Suprapubic skin (tissue), 4 donors: Measurements from ENCODE around the gene MDM1. TPM values are rescaled to one million over a fixed set of nuclear protein-coding genes. Genes with fewer than 3 reads are reported as not detected.

Source experiments
- DNase-seq, 2 donors: peaks; one replicate each; pipeline ENCODE4 v3.0.0-alpha.2; 2019; ENCODE audit warnings: low spot score in 2 of 2
- H3K27ac ChIP-seq: fragments of 200-600 bp; sonication (generic); one replicate; pipeline ENCODE4 v1.5.1; 2019
- H3K27me3 ChIP-seq: fragments of 200-600 bp; sonication (generic); one replicate; pipeline ENCODE4 v1.5.1; 2019
- H3K36me3 ChIP-seq: fragments of 200-600 bp; sonication (generic); one replicate; pipeline ENCODE4 v1.5.1; 2019
- H3K4me1 ChIP-seq: fragments of 200-600 bp; sonication (generic); one replicate; pipeline ENCODE4 v1.5.1; 2019
- H3K4me3 ChIP-seq: fragments of 200-600 bp; sonication (generic); one replicate; pipeline ENCODE4 v1.5.1; 2019; ENCODE audit warnings: mild to moderate bottlenecking
- H3K9me3 ChIP-seq: fragments of 200-600 bp; sonication (generic); one replicate; pipeline ENCODE4 v1.5.1; 2019
- EP300 ChIP-seq: sonication (generic); formaldehyde crosslinking; IDR thresholded peaks from one replicate; pipeline ENCODE4 v1.6.1; 2017; ENCODE audit warnings: antibody characterized with exemption
- POLR2A ChIP-seq, 2 donors: fragments of 450-650 bp; IDR thresholded peaks; one replicate each; pipeline ENCODE4 v1.6.1; 2017; ENCODE audit warnings: antibody characterized with exemption in 2 of 2, mild to moderate bottlenecking in 2 of 2, moderate library complexity in 2 of 2
- POLR2AphosphoS5 ChIP-seq, 3 donors: sonication (generic); formaldehyde crosslinking; IDR thresholded peaks; one replicate each; pipeline ENCODE4 v1.6.1; 2017; ENCODE audit warnings: antibody characterized with exemption in 3 of 3
- WGBS: methylation state at CpG from one replicate; pipeline ENCODE4 v1.1.5; 2018; 5-methylcytosine and 5-hydroxymethylcytosine counted together
- total RNA-seq, 4 donors: library from RNA; depleted of rRNA; stranded (reverse); fragments of >200 nt; gene quantifications; one replicate each; pipeline ENCODE4 v1.1.0, GENCODE V29; 2016
- TF ChIP-seq, protein P1 (sequence below), 2 donors: fragments of 200-600 bp in 1 of 2; fragments of 450-650 bp in 1 of 2; sonication (generic) in 1 of 2; IDR thresholded peaks; one replicate each; pipeline ENCODE4 v1.5.1; 2016 to 2019; ENCODE audit warnings: antibody characterized with exemption in 2 of 2, mild to moderate bottlenecking in 1 of 2, moderate library complexity in 1 of 2

The MDM1 gene
- total RNA-seq, 4 donors from 2014 or later: 4.1 to 10.2 (median 7.0) TPM

GRCh38 chr12:68250454-68250853 lies 81.7 kb downstream of the MDM1 start:
- WGBS: 82% methylated on average over 3 of the region's 3 CpGs
- TF ChIP-seq POLR2AphosphoS5 (IDR thresholded peaks at IDR 0.05) (no peak), POLR2A (IDR thresholded peaks at IDR 0.05) (no peak), EP300 (no peak)
- TF ChIP-seq, protein P1, sequence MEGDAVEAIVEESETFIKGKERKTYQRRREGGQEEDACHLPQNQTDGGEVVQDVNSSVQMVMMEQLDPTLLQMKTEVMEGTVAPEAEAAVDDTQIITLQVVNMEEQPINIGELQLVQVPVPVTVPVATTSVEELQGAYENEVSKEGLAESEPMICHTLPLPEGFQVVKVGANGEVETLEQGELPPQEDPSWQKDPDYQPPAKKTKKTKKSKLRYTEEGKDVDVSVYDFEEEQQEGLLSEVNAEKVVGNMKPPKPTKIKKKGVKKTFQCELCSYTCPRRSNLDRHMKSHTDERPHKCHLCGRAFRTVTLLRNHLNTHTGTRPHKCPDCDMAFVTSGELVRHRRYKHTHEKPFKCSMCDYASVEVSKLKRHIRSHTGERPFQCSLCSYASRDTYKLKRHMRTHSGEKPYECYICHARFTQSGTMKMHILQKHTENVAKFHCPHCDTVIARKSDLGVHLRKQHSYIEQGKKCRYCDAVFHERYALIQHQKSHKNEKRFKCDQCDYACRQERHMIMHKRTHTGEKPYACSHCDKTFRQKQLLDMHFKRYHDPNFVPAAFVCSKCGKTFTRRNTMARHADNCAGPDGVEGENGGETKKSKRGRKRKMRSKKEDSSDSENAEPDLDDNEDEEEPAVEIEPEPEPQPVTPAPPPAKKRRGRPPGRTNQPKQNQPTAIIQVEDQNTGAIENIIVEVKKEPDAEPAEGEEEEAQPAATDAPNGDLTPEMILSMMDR (IDR thresholded peaks at IDR 0.05): no peak
- H3K4me3 ChIP-seq: no peak overlapping the region
- no peak overlapping the region for H3K27ac ChIP-seq
- H3K27me3 ChIP-seq: peaks cover 11% of the 10 kb centered on the region
- no peak for DNase-seq
- H3K4me1 ChIP-seq: no peaks in the 10 kb centered on the region
- no peaks in the 10 kb centered on the region for H3K36me3 ChIP-seq
- no peaks in the 10 kb centered on the region for H3K9me3 ChIP-seq

DNA sequence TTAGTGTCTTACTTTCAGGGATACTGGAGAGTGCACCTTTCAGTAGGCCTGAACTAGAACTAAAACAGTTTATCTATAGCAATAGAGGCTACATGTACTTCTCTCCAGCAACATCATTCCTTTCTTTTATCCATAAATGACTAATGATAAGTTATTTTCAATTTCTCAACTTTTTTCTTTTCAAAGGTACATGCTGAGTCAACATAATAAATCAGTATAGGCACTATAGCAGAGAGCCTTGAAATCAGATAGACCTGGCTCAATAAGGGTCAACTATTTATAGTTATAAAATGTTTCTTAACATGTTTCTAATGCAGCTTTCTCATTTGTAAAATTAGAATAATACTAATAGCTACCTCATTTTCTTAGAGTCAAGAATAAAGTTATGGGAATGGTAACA lies 84.4 kb downstream of the MDM1 start:
- H3K27ac ChIP-seq: no peak overlapping the region
- H3K9me3 ChIP-seq: no peaks in the 10 kb centered on the region
- peaks cover 11% of the 10 kb centered on the region for H3K27me3 ChIP-seq
- no peak for DNase-seq
- H3K36me3 ChIP-seq: no peaks in the 10 kb centered on the region
- no peak overlapping the region for H3K4me3 ChIP-seq
- H3K4me1 ChIP-seq: no peaks in the 10 kb centered on the region
- TF ChIP-seq POLR2A (IDR thresholded peaks at IDR 0.05) (no peak), POLR2AphosphoS5 (IDR thresholded peaks at IDR 0.05) (no peak), EP300 (no peak)
- TF ChIP-seq, protein P1 (IDR thresholded peaks at IDR 0.05): no peak

DNA sequence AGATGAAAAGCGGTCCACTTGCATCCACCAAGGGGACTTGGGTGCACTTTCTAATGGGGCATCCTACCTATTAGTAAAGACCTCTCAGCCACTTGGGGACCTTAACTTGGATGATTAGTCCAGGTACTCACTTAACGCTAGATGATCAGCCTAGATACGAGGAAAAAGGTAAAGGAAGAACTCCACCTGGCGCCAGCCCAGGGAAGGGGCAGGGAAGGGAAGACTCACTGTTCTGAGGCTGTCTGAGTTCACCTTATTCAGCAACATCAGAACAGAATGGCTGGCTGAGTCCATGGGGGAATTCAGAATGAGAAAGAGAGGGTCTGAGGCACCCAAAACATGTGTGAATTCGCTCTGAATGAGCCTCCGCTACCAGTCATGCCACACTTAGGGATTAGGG lies 85.8 kb downstream of the MDM1 start:
- WGBS: 87% methylated on average over 6 of the region's 6 CpGs
- DNase-seq: no peak
- Histone ChIP-seq H3K36me3 (no peaks in the 10 kb centered on the region), H3K27ac (no peak overlapping the region), H3K9me3 (no peaks in the 10 kb centered on the region), H3K27me3 (peaks cover 2% of the 10 kb centered on the region), H3K4me3 (no peak overlapping the region), H3K4me1 (no peaks in the 10 kb centered on the region)
- TF ChIP-seq EP300 (no peak), POLR2A (IDR thresholded peaks at IDR 0.05) (no peak)
- TF ChIP-seq, protein P1 (IDR thresholded peaks at IDR 0.05): no peak

GRCh38 chr12:68245180-68246021 lies 86.8 kb downstream of the MDM1 start:
- Histone ChIP-seq H3K27me3 (no peaks in the 10 kb centered on the region), H3K4me3 (peak overlapping the region; percentile 9), H3K27ac (no peak overlapping the region), H3K9me3 (no peaks in the 10 kb centered on the region), H3K4me1 (no peaks in the 10 kb centered on the region), H3K36me3 (no peaks in the 10 kb centered on the region)
- WGBS: 45% methylated on average over 5 of the region's 6 CpGs
- no peak for TF ChIP-seq EP300
- TF ChIP-seq, protein P1 (IDR thresholded peaks at IDR 0.05): no peak
- TF ChIP-seq POLR2AphosphoS5 (IDR thresholded peaks at IDR 0.05): no peak
- TF ChIP-seq POLR2A (IDR thresholded peaks at IDR 0.05): no peak
- DNase-seq: no peak

Other genes with a start within 250 kb of the MDM1 start
- not detected for gene IFNG, start 172.6 kb downstream of the MDM1 start, total RNA-seq
- not detected for gene IL26, start 106.6 kb downstream of the MDM1 start, total RNA-seq
- gene IL22, start 78.8 kb downstream of the MDM1 start, total RNA-seq: not detected